GM19238 (cell line): Measurements from ENCODE around the gene NFASC.

Experiments used
- DNase-seq: peaks from one replicate; pipeline ENCODE4 v3.0.0; 2011; ENCODE audit warnings: low spot score; ENCODE audit not compliant: insufficient read length

NFASC gene

DNA sequence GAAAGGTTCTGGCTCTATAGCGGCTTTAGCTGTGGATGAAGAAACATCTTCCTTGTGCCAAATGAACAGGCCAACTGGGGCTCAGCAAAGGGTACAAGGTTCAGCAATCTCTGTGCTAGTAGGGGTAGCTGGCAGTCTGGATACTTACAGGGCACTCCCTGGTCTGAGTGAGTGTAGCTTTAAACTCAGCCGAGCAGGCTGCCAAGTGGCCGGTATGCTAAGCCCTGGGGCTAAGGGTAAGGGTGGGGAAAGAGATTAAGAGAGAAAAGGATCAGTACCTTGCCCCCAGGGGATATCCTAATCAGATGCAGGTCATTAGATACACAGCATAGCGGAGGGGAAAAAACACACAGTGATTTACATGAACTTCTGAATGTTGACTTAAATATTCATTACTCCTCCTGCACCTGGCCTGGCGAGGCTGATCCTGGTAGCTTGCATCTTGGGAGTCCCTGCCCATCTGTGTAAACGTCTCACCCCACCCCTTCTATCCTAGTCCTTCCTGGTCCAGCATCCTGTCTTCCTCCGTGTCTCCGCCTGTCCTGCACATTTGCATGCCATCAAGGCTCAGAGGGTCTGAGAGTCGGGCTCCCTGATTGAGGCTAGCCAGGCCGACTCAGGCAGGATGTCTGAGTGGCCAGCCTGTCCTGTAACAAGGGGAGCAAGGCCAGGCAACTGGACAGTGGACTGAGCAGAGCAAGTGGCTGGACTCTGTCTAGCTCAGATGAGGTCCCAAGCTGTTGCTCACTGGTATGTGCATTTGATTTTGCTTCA, 132.9 kb downstream of the NFASC start:
- DNase-seq = no peak

DNA sequence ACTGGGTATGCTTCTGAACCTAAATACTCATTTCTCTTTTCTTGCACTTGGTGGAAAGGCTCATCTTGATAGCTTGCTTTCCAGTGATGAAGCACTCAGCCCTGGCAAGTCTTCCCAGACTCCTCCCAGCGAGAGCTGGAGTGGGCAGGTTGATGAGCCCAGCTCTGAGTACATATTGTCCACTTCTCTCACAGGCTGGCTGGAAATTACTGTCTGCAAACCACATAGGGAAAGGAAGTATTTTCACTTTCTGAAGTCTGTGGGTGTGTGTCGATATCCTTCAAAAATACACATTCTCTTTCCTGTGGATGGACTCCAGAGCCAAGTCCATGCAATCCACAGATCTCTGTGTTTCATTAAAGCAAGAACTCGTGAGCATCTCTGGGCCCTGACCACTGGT, 133.7 kb downstream of the NFASC start:
- DNase-seq = no peak

DNA sequence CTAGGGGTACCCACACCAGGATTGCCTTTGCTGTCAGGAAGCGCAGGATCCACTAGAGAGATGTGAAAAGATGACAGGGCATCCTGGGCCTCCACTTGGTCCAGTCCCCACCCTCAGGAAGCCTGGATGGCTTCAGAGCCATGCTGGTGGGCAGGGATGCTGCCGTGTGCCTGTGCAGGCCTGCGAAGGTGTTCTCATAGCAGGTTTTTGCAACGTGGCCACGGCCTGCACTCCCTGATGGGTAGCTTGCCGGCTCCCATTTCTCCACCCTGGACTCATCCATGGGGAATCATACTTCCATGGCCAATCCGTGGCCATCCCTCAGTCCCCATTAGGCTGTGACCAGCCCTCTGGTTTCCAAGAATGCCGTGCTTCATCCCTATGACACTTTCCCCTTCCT, 138.2 kb downstream of the NFASC start:
- no peak for DNase-seq

DNA sequence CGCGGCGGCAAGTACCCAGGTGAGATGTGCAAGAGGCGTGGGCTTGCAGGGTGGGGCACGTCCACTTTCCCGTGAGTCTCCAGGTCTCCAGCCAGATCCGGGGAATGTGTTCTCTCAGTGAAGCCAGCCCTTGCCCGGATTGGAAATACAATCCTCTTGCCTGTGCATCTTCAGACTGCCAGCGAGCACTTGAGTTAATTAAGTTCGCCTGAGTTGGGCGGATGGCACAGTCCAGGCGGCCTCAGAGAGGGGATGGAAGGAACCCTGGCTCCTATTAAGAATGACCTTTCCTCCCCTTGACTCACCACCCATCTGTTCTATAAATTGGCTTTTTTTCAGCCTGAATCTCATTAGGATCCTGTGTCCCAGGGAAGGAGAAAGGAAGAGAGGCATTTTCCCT, 139.0 kb downstream of the NFASC start:
- no peak for DNase-seq

DNA sequence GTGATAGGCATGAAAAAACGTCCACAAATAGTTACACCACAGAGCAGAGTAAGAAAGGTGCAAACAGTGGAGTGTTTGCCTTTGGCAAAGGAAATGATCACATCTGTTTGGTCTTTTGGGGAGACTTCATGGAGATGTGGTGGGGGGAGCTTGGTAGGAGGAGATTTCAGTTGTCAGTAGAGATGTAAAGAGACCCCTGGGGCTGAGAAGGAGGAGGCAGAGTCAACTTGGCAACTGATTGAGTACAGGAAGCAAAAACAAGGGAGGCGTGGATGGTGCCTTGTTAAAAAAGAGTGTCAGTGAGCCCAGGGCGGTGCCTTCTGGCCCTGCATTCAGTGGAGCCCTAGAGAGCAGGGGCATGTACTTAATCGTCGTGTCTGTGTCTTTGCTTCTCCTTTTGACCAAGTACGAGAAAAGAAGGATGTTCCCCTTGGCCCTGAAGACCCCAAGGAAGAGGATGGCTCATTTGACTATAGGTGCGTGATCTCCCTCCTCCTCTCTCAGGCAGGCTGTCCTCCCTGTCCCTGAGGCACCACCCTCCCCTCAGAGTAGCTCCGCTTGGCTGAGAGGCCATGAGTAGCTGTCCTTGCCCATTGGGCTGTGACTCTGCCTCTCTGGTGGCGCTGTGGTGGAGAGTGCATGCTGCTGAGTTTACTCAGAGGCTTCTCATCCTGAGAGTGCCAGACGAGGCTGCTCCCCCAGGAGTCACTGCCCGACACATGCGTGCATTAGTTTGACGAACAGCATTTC, 141.9 kb downstream of the NFASC start:
- DNase-seq = no peak

DNA sequence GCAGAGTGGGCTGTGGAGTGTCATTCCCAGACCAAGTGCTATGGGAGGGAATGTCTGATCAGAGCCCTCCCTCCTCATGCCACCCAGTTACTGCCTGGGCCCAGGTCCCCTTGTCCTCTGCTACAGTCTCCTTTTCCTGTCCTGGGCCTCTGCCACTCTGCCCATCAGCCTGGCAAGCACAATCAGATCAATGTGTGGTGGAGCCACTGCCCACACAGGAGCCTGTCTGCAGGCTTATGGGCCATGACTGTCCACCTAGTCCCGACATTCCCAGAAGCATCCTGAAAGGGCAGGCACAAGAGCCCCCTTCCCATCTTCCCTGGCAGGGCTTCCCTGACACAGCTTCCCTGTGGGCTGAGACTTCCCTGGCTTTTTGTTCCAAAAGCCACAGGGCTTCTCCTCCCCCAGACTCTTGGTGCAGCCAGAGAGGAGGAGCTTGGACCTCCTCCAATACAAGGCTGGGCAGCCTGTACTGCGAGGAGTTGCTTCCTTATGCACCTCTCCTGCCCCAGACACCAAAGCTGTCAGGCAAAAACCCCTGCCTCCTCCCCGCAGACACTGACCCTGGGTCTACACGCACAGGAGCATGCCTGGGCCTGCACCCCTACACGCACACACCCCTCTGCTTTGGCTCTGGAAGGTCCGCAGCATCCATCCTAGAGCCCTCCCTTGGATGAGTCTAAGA, 143.2 kb downstream of the NFASC start:
- DNase-seq = no peak

DNA sequence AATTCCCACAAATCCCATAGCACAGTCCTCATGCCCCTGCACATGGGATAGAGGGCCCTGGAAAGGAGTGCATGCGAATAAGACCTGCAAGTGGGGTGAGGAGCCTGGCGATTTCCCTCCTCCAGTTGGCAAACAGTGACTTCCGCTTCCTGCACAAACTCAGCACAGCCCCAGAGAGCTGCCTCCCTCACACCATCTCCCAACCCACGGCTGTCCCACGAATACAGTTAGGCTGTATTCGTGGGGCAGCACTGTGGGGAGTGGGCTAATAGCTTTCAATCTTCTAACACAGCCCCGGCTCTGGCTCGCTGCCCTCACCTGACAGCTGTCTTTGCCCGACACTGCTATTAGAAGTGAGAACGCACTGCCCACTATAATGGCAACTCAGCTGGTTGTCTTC, 144.1 kb downstream of the NFASC start:
- DNase-seq = no peak

DNA sequence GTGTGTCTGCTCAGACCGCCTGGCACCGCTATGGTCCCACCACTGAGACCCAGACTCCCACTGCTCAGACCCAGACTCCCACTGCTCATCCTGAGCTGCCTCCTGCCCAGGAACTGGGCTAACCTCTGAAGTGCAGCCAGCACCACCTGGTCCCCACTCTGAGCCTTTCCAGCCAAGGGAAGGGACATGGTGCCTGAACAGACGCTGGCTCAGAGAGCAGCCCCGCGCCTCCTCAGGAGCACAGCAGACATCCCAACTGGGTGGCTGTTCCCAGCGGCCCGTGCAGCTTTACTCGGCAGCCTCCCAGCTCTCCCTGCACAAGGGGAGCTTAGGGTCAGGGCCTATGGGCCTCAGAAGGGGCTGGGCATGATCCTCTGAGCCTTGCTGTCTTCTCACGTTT, 144.6 kb downstream of the NFASC start:
- no peak for DNase-seq

DNA sequence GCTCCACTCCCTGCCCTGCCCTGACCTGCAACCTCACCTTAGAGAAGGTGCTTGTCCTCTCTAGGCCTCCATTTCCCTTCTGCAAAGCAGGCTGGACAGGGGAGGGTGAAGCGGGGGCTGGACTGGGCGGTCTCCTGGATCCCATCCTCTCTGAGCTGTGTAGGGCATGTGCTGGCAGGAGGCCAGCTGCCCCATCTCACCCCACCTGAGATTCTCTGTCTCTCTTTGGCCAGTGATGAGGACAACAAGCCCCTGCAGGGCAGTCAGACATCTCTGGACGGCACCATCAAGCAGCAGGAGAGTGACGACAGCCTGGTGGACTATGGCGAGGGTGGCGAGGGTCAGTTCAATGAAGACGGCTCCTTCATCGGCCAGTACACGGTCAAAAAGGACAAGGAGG, 145.4 kb downstream of the NFASC start:
- DNase-seq = no peak

DNA sequence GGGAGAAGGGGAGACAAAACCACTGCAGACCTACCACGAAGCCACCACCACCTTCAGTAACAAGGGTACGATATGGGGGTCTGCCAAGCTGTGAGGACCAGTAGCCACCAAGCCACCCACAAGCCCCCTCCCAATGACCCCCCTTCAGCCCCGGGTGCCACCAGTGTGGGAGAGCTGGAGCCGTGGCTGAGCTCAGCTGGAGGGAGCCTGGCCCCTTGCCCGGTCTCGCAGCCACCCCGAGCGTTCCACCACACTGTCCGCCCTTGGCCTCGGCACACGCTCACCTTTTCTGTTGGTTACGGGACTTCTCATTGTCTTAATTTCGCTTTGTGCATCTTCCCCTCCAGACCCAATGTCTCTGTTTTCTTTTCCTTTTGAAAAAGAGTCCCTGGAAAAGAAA, 145.9 kb downstream of the NFASC start:
- no peak for DNase-seq

DNA sequence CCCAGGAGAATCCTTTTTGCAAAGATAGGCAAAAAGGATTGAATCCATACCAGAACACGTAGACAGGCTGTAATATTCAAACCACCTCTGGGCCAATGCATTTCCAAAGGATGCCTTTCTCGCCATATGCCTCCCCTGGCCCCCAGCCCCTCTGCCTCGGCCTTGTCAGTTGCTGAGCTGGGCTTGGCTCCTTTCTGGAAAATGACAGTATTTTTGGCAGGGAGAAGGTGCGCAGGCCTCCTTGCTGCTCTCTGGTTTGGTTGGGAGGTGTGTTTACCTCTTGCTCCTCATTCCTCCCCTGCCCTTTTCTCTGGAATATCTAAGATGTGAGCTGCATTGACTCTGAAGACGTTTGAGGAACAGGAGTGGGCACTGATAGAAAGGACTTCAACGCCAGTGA, 146.3 kb downstream of the NFASC start:
- DNase-seq = no peak

DNA sequence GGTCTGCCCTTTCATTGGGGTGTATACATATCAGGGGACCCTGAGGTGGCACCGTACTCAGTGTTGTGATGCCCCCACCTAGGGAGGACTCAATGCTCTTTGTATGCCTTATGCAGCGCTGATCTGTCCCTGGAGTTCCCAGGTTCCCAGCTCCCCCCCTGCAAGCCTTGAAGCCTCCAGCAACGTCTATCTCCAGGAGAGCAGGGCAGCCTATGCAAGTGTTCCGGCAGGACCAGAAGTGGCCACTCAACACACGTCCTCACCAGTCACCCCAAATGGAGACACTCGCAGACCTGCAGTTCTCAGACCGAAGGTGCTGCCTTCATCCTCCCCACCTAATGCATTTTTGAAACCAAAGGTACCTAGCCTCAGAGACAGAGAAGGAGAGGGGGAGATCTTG, 147.1 kb downstream of the NFASC start:
- DNase-seq = no peak

DNA sequence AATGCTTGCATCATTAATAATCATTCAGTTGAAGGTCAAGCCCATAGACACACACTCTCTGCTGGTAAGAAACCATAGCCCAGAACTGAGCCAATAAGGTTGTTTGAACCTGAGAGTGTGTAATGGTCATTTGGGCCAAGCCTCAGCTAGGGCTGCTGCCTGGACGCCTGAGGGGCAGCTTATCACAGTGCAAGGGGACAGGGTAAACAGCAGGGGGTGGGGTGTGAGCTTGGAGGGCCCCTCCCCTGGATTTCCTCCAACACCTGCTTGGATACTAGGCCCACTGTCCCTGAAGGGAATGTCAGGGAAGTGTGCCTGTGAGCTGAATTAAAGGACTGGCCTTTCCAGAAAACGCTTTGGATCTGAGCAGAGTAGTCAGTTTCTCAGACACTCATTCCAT, 147.7 kb downstream of the NFASC start:
- DNase-seq = no peak

DNA sequence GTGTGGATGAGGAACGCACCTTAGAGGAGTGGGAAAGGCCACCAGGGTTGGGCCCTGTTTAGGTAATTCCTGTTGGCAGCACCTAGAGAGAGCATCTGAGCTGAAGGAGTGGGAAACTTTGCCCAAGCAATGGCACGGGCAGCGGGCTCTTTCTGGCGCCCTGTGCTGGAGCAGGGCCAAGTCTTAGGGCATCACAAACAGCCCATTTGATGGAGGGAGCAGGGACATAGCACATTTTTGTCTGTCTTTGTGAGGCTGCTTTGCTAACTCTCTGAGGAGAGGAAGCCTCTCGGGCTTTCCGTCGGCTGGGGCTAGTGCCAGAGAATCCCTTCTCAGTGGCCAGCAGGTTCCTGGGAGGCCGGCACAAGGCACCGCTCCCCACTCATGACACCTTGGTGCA, 149.8 kb downstream of the NFASC start:
- no peak for DNase-seq

DNA sequence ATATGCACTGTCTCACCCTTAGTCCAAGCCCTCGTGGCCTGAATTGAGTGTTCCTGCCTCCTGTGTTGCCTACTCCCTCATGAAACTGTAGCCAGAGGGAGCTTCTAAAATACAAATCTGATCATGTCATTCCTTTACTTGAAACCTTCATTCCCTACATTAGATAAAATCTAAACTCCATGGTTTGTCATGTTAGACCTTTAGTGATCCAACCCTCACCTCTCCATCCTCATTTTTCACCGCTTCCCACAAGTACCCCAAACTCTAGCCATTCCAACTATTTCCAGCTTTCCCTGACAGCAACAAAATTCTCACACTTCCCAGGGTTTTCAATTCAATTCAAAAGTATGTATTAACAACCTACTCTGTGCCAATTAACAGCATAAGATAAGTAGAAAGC, 154.0 kb downstream of the NFASC start:
- DNase-seq = no peak

DNA sequence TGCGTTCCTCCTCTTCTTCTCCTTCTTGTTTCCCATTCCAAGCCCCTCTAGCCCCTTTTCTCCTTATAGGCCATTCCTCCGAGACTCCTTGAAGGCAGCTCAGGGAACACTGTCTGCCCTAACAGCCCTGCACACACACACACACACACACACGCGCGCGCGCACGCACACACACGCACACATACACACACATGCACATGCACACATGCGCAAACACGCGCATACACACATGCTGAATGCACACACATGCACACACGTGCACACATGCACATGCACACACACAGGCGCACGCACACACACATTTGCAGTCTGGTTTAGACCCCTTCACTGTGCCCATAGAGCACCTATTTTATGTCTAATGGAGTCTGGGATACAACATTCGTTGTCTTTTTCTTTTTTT, 154.6 kb downstream of the NFASC start:
- DNase-seq = no peak

DNA sequence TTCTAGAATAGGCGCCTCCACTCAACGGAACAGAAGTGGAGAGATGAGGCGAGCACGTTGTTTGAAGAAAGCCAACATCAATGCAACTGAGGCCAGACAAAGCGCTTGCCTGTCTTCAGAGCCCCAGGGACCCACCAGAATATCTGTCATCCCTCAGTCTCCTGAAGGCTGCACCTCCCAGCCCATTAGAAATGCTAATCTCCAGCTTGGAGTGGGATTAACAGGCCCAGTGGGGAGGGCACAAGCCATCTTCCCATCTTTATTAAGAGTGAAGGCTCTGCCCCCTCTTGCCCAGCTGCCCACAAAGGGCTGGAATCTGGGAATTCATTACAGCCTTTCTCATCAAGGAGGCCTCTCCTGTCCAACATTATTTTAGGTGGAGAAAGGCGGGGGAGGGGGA, 155.5 kb downstream of the NFASC start:
- DNase-seq = no peak

DNA sequence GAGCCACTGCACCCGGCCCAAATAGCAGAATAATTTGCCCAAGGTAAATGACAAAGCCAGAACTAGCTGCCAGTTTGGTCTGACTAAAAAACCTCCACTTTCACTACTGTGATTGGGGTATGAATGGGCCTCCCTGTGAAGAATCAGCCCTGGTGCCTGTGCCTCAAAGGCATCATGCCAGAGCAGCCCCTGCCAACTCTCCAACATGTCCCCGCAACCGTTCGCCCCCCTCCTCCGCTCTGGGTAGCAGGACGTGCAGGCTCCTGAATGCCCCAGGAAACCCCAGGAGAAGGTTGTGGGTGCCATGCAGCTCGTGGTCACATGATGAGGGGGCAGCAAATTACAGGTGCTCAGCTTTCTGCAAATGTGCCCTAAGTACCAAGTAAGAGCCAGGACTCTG, 157.7 kb downstream of the NFASC start:
- no peak for DNase-seq

DNA sequence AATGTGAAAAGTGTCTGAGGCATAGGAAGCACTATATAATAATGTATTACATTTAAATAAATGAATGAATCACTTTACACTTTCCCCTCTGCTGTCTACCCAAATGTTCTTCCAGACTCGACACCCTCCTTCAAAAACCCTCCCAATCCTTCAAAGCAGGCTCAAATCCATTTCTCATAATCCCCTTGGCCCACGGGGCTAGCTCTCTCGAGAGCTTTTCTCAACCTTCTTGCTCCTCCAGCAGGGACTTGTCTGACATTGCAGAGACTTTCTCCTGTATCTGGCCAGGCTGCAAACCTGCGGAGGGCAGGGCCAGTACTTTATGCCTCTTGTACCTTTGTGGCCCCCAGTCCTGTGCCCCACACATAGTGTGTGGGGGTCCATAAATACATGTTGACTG, 158.3 kb downstream of the NFASC start:
- no peak for DNase-seq

DNA sequence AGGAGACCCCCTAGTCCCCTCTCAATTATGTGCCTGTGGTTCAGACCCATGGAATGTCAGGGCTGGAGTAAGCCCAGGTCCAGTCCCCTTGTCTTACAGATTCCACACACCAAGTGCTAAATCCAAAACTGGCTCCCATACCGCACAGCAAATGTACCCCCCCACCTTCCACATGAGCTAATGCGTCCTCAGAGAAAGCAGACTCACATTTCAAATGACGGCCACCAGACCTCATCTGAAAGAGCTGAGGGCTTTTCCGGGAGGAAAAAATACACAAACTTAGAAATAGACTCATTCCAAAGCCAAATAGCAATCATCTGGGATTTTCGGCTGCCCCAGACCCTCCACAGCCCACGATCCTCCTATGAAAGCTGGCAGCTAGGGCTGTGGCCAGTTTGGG, 159.6 kb downstream of the NFASC start:
- no peak for DNase-seq

DNA sequence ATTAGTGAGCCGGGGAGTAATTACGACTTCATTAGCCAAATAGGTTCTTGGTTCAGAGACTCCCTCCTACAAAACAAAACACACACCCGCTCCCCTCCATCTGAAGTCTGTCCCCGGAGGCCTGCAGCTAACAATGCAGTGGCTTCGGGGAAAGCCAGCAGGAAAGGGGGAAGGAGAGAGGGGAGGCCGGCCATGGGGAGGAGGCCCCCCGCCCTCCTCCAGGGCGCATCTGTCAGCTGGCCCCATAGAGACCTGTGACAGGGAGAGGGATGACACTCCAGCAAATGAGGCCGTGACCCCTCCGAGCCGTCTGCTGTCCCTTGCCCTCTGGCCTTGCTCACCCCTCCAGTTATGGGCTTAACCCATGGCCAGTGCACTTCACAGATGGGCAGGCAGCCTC, 160.2 kb downstream of the NFASC start:
- DNase-seq = no peak

DNA sequence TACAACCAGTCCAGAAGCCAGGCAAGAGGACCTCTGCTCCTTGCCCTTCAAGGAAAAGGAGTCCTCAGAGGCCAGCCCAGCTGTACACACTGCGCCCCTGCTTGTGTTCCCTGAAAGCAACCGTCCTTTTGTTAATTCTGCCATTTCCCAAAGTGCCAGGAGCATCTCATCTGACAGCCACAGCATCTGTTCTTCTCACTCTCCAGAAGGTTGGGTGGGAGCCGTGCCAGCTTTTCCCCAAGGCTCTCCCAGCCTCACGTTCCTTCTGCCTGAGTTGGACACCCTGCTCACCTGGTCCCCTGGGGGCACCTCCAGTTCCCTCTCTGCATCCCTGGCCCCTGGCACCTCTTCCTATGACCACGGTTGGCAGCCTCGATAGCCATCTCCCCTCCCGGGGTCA, 161.8 kb downstream of the NFASC start:
- no peak for DNase-seq

DNA sequence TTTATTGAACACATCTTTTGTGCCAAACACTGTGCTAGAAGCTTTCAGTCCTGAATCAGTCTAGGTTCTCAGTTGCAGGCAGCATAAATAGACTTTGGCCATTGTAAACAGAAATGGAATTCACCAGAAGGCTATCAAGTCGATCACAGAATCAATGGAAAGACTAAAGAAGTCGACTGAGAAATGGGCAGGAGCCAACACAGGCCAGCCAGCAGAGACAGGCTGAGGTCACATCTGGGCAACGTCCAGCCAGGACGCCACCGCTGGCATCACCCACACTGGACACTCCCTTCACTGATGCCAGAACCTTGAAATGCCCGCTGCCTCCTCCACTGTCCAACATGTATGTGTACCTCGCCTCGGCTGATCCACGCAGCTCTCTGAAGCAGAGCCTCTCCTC, 166.9 kb downstream of the NFASC start:
- DNase-seq = no peak
